ENCODE results near the gene SH3RF1. TPM values are rescaled to one million over a fixed set of nuclear protein-coding genes. Genes with fewer than 3 reads are reported as not detected.

SH3RF1 gene
- total RNA-seq, 1 donor: 57.8 TPM

- H3K4me3 ChIP-seq (ENCODE audit: low read depth, low read length): no peak overlapping the region
- DNase-seq (ENCODE audit: low read depth): no peak
- no peak for TF ChIP-seq CTCF (IDR thresholded peaks at IDR 0.05; ENCODE audit: insufficient read depth, low read length)
Measured at GRCh38 chr4:169251291-169252235, 19.2 kb downstream of the SH3RF1 start.

GRCh38 chr4:169250796-169251195 is 20.0 kb downstream of the SH3RF1 start:
- H3K4me3 ChIP-seq (ENCODE audit: low read depth, low read length): no peak overlapping the region
- DNase-seq (ENCODE audit: low read depth): no peak
- no peak for TF ChIP-seq CTCF (IDR thresholded peaks at IDR 0.05; ENCODE audit: insufficient read depth, low read length)

- no peak overlapping the region for H3K4me3 ChIP-seq (ENCODE audit: low read depth, low read length)
- no peak for TF ChIP-seq CTCF (IDR thresholded peaks at IDR 0.05; ENCODE audit: insufficient read depth, low read length)
- DNase-seq (ENCODE audit: low read depth): no peak
Measured at GRCh38 chr4:169249999-169250398, 20.8 kb downstream of the SH3RF1 start.

GRCh38 chr4:169249214-169249973 is 21.4 kb downstream of the SH3RF1 start:
- DNase-seq (ENCODE audit: low read depth): peak; percentile 69
- H3K4me3 ChIP-seq (ENCODE audit: low read depth, low read length): no peak overlapping the region
- no peak for TF ChIP-seq CTCF (IDR thresholded peaks at IDR 0.05; ENCODE audit: insufficient read depth, low read length)

DNA sequence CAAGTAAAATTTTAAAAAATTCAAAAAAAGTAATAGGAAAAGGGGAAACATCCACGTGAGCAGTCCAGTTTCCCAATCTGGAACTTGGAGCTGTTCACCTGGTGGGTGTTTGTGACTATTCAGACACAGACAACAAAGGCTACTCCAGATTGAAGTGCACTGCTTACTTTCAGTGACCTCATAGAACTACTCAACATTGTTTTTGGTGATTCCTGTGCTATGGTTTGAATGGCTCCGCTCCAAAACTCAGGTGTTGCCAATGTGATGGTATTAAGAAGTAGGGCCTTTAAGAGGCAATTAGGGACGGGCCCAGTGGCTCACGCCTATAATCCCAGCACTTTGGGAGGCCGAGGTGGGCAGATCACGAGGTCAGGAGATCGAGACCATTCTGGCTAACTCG is 22.1 kb downstream of the SH3RF1 start:
- TF ChIP-seq CTCF (IDR thresholded peaks at IDR 0.05; ENCODE audit: insufficient read depth, low read length): no peak
- no peak overlapping the region for H3K4me3 ChIP-seq (ENCODE audit: low read depth, low read length)
- no peak for DNase-seq (ENCODE audit: low read depth)

- no peak for TF ChIP-seq CTCF (IDR thresholded peaks at IDR 0.05; ENCODE audit: insufficient read depth, low read length)
- DNase-seq (ENCODE audit: low read depth): no peak
- no peak overlapping the region for H3K4me3 ChIP-seq (ENCODE audit: low read depth, low read length)
Measured at GRCh38 chr4:169246957-169247396, 23.8 kb downstream of the SH3RF1 start.
